ENCODE data around the gene CASP10. TPM values are rescaled to one million over a fixed set of nuclear protein-coding genes. Genes with fewer than 3 reads are reported as not detected.

The CASP10 gene
- total RNA-seq, 2 donors from 2014 or later, result 10.3 to 12.3 TPM

- H3K36me3 ChIP-seq, result no peaks in the 10 kb centered on the region
- H3K4me3 ChIP-seq, result peak overlapping the region; percentile 59
- no peaks in the 10 kb centered on the region for H3K27me3 ChIP-seq (replicated peaks; ENCODE audit: insufficient read depth)
- no peak for TF ChIP-seq CTCF (IDR thresholded peaks at IDR 0.05)
- no peaks in the 10 kb centered on the region for H3K9me3 ChIP-seq
- H3K27ac ChIP-seq, result no peak overlapping the region
- DNase-seq (ENCODE audit: low spot score) (no peak), ATAC-seq (ENCODE audit: insufficient number of reproducible peaks, low FRiP score, low read depth) (no peak)
- peaks cover 7 to 19% of the 10 kb centered on the region in 2 donors for H3K4me1 ChIP-seq (ENCODE audit: control insufficient read depth in 1 of 2, low read depth in 2 of 2)
These were observed 50.4 kb downstream of the CASP10 start for GRCh38 chr2:201233192-201233811.

- ATAC-seq (ENCODE audit: insufficient number of reproducible peaks, low FRiP score, low read depth) (no peak), DNase-seq (ENCODE audit: low spot score) (no peak)
- peaks cover 7 to 19% of the 10 kb centered on the region in 2 donors for H3K4me1 ChIP-seq (ENCODE audit: control insufficient read depth in 1 of 2, low read depth in 2 of 2)
- no peaks in the 10 kb centered on the region for H3K27me3 ChIP-seq (replicated peaks; ENCODE audit: insufficient read depth)
- H3K27ac ChIP-seq, result no peak overlapping the region
- no peaks in the 10 kb centered on the region for H3K36me3 ChIP-seq
- TF ChIP-seq CTCF (IDR thresholded peaks at IDR 0.05), result no peak
- H3K4me3 ChIP-seq, result peak overlapping the region; percentile 59
- no peaks in the 10 kb centered on the region for H3K9me3 ChIP-seq
These were observed 51.1 kb downstream of the CASP10 start for GRCh38 chr2:201233812-201234662.

- TF ChIP-seq CTCF (IDR thresholded peaks at IDR 0.05), result no peak
- ATAC-seq (ENCODE audit: insufficient number of reproducible peaks, low FRiP score, low read depth) (no peak), DNase-seq (ENCODE audit: low spot score) (no peak)
- Histone ChIP-seq H3K27ac (no peak overlapping the region), H3K36me3 (no peaks in the 10 kb centered on the region), H3K9me3 (no peaks in the 10 kb centered on the region), H3K4me3 (peak overlapping the region; percentile 59), H3K4me1 (ENCODE audit: control insufficient read depth in 1 of 2, low read depth in 2 of 2) (peaks cover 7 to 19% of the 10 kb centered on the region in 2 donors), H3K27me3 (replicated peaks; ENCODE audit: insufficient read depth) (no peaks in the 10 kb centered on the region)
These were observed 51.8 kb downstream of the CASP10 start for GRCh38 chr2:201234663-201235135.

GRCh38 chr2:201235860-201236811, 53.2 kb downstream of the CASP10 start:
- Histone ChIP-seq H3K4me3 (peak overlapping the region; percentile 17), H3K27ac (no peak overlapping the region), H3K27me3 (replicated peaks; ENCODE audit: insufficient read depth) (no peaks in the 10 kb centered on the region), H3K36me3 (no peaks in the 10 kb centered on the region), H3K9me3 (no peaks in the 10 kb centered on the region), H3K4me1 (ENCODE audit: control insufficient read depth in 1 of 2, low read depth in 2 of 2) (peaks cover 7 to 19% of the 10 kb centered on the region in 2 donors)
- ATAC-seq (ENCODE audit: insufficient number of reproducible peaks, low FRiP score, low read depth), result peak; percentile 46
- peak; percentile 30 for DNase-seq (ENCODE audit: low spot score)
- TF ChIP-seq CTCF (IDR thresholded peaks at IDR 0.05), result peak; percentile 62
